ENCODE data around the gene INS.
"Not testable (repeated sequence)": the region's sequence is repeated elsewhere in the genome, so short reads cannot be mapped to it uniquely, and the experiment has no call there.

Gene INS

GRCh38 chr11:2198621-2199365 is 37.8 kb upstream of the INS start:
- no peak for DNase-seq

GRCh38 chr11:2197771-2198520 is 36.9 kb upstream of the INS start:
- no peak for DNase-seq

DNA sequence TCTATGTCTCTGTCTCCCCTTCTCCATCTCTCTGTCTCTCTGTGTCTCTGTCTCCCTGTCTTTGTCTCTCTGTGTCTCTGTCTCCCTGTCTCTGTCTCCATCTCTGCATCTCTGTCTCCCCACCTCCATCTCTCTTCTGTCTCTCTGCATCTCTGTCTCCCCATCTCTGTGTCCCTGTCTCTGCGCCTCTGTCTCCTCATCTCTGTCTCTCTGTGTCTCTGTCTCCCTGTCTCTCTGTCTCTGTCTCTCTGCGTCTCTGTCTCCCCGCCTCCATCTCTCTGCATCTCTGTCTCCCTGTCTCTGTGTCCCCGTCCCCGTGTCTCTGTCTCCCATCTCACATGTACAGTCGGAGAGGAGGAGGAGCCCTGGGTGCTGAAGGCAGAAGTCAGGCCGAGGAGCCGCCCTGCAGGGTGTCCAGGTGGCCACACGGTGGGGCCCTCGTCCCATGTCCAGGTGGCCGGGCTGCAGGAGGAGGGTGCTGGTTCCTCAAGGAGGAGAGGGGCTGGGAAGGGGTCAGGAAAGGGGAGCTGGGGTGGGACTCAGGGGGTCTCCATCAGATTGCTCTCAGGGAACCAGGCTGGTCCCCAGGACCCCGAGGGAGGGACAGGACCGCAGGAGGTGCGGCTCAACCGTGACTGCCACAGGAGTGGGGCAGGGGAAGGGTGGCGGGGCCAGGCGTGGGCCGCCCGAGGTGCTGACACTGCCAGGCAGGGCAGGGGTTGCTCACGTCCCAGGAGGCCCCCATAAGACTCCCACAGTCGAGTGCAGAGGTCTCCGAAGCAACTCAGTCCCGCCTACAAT is 36.2 kb upstream of the INS start:
- peak; percentile 67 for DNase-seq

DNA sequence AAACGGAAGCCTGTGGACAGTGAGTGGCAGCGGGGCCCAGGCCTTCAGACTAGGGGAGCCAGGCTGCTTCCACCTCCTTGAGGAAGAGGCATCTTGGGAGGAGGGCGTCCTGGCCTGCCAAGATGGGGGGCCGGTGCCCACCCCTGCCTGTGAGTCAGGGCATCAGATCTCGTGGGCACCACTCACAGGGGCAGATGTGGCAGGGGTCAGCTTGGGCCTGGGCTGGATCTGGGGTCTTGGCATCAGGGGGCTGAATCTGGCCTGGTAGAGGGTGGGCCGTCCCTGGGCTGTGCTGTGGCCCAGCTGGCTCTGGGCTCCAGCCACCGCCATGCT is 34.7 kb upstream of the INS start:
- DNase-seq, result no peak

GRCh38 chr11:2194877-2195755 is 34.1 kb upstream of the INS start:
- DNase-seq, result peak; percentile 51

DNA sequence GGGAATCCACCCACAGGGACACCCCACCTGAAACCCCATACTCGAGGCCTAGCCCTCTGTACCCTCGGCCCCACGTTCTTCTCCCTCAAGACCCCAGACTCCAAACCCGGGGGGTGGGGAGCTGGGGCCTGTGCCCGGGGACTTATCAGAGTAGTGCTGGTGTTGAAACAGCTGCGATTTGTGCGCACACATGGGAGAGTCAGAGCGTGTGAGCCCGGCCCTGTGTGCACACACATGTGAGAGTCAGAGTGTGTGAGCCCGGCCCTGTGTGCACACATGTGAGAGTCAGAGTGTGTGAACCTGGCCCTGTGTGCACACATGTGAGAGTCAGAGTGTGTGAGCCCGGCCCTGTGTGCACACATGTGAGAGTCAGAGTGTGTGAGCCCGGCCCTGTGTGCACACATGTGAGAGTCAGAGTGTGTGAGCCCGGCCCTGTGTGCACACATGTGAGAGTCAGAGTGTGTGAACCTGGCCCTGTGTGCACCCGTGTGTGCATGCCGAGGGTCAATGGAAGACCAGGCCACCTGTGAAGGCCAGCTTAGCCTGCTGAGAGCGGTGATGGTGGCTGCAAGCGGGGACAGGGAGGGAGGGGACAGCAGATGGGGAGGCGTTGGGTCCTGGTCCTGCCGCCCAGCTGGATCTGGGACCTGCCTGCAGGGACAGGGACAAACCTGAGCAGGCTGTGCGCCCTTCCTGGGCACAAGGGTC is 33.0 kb upstream of the INS start:
- not testable (repeated sequence) for DNase-seq

GRCh38 chr11:2193099-2193887 is 32.3 kb upstream of the INS start:
- DNase-seq, result no peak

DNA sequence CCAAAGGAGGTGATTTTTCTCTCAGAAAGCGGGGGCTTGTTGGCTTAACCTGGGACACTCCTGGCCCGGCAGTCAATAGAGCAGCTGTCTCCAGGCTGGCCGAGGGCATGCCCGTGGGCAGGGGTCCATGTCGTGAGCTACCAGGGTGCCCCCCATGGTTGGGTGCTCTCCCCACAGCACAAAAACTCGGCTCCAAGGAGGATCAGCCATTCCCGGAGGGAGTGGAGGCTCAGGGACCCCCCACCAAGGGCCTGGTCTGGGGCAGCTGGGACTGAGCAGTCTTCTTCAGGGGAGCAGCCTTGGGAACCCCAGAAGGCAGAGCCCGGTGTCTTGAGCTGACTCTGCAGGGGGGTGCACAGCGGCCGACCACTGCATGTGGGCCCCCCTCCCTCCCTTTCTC is 31.4 kb upstream of the INS start:
- DNase-seq, result no peak

DNA sequence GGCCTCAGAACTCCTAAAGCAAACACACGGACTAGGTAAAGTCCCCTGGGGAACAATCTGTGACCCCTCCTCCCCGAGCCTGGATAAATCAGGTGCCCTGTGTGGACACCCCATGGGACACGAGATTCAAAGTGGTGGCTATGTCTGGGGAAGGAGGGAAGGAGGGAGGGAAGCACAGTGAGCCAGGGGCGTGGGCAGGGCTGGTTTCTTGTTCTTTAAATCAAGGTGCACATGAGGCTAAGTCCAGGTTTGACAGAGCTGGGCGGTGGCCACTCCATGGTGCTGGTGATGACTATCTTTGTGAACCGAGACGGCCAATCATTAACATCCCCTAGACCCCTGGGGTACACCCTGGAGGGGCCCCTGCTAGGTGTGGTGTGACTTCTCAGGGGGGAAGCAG is 30.9 kb upstream of the INS start:
- no peak for DNase-seq

- DNase-seq, result peak; percentile 64
Measured at GRCh38 chr11:2190657-2191471, 29.9 kb upstream of the INS start.

DNA sequence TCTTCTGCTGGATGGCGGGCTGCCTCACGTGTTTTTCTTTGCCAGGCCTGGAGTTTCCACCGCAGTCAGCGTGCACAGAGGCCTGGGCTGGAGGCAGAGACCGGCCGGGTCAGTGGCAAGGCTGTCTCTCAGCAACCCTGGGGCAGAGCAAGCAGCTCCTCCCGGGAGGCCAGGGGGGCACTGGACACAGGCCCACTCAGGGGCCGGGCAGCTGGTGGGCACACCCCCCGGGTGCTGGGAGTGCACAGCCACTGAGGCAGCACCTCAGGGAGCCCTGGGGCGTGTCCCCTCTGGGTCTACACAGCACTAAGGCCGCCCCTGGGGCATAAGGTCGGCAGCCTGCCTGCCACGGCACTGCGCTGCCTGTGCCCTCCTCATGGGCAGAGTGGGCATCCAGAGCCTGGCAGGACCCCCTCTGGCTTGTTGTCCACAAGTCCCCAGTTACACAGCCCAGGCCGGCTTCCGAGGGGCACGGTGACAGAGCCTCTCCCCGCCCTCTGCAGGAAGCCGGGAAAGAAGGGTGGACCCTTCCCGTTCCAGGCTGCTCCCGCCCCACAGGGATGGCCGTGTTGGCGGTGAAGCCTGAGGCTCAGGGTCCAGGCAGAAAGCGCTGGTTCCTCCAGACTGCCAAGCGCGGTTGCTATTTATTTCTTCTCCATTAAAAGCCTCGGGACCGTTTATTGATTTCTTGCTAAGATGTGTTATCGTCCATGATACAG is 29.1 kb upstream of the INS start:
- no peak for DNase-seq

- DNase-seq, result no peak
Measured at GRCh38 chr11:2188745-2189144, 27.7 kb upstream of the INS start.

GRCh38 chr11:2187280-2187707 is 26.3 kb upstream of the INS start:
- no peak for DNase-seq

DNA sequence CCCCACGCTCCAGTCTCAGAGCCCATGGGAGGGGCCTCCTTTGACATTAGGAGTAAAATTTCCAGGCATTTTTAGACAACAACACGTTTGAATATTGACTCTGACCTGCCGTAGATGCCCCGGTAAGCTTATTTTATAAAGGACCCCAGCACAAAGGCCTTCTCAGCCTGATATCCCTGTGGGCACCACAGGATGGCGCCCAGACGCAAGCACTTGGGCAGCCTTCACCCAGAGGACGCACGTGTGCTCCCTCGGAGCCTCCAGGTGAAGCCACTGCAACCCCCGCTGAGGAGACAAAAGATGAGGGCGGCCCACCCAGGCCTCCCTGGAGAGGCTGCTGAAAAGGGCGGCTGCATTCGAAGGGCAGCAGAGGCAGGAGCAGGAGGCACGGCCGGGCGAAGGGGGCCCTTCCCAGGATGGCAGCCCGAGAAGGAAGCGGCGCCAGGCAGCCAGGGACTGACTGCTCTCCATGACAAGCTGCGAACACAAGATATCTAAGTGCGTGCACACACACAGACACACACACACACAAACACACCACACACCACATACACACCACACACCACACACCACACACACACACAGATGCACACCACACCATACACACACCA is 25.8 kb upstream of the INS start:
- peak; percentile 35 for DNase-seq

DNA sequence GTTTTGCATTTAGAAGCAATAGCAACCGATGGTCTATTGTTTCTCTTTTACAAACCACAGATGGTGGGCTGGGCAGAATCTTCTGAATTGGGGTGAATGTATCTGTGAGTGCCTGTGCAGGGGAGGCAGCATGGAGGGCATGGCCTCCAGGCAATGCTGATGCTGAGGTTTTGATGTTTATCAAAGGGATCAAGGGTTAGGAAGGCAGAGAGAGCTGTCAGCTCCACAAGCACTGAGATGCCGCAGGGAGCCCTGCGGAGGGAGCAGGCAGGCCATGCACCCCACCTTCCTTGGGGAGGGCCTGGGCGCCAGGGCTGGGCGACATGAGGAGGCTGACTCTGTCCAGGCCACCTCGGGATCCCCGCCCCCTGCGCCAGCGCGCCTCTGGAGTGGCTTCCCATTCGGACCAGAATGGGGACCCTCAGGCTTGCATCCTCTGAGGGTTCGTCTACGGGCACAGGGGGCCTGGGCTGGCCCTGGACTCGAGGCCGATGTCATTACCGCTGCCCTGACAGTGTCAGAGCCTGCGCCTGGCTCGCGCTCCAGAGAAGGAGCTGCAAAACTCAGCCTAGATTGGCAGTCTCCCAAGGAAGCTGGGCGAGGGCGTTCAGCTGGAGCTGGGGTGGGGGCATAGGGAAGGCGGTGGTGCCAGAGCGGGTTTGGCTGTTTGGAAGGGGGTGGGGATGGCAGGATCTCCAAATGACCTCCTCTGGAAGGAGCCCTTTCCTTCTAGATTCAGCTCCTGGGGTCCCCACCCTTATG is 24.5 kb upstream of the INS start:
- DNase-seq, result peak; percentile 9

GRCh38 chr11:2182692-2183474 is 21.9 kb upstream of the INS start:
- DNase-seq, result no peak

GRCh38 chr11:2182075-2182474 is 21.1 kb upstream of the INS start:
- no peak for DNase-seq
